Measurements from ENCODE around the gene MGA.
"Not testable (repeated sequence)": the region's sequence is repeated elsewhere in the genome, so short reads cannot be mapped to it uniquely, and the experiment has no call there.

Gene MGA

DNA sequence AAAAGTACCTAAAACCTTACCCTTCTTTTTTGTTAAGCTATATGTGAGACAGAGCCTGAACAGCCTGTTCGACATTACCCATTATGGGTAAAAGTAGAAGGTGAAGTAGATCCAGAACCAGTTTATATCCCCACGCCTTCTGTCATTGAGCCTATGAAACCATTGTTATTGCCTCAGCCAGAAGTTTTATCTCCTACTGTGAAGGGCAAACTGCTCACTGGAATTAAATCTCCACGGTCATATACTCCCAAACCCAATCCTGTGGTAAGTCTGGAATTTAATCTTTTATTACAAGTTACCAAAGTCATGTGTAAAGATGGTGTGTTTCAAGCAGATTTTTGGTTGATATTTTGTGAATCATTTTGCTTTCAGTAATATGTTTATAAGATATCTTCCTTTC, 66.9 kb downstream of the MGA start:
- no peak for DNase-seq

DNA sequence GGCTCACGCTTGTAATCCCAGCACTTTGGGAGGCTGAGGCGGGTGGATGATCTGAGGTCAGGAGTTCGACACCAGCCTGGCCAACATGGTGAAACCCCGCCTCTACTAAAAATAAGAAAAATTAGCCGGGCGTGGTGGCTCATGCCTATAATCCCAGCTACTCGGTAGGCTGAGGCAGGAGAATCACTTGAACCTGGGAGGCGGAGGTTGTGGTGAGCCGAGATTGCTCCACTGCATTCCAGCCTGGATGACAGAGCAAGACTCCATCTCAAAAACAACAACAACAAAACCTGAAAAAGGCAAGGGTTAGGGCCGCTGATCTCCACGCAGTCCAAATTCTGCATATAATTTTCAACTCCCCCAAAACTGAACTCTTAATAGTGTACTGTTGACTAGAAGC, 67.9 kb downstream of the MGA start:
- DNase-seq = not testable (repeated sequence)

DNA sequence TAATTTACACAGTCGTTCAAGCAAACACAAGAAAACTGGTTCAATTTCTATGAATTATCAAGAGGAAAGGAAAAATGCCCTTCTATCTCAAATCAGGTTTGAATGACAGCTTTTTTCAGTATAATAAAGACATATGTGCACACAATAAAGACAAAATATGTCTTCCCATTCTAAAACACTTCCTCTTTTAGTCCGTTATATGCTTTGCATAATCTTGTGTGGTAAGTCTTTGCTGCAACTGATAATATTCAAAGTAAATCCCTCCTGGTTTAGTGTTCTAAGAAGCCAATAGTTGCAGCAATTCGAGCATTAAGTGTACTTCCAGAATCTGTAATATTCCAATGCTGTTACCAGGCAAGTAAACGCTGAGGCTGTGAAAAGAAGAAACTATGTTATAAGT, 70.3 kb downstream of the MGA start:
- no peak for DNase-seq

- no peak for DNase-seq
These were observed 72.3 kb downstream of the MGA start for GRCh38 chr15:41732483-41732882.

- no peak for DNase-seq
These were observed 73.9 kb downstream of the MGA start for GRCh38 chr15:41734079-41734478.

DNA sequence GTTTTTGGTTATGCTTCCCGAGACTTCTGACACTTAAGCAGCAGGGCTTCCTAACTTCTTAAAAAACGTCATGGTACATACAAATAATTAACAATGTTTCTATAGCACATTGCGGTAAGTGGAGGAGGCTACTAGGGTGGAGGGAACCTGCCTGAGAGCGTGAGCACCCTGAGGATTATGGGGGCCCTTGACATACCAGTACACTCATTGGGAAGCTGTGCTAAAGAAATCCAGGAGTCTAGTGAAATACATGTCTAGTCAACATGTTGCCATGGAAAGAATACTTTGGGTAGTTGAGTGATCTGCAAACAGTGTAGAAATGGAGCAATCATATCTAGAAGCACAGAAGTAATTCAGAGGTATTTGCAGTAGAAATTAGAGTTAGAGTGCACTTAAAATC, 74.8 kb downstream of the MGA start:
- DNase-seq = no peak

GRCh38 chr15:41735492-41735891, 75.3 kb downstream of the MGA start:
- not testable (repeated sequence) for DNase-seq

- no peak for DNase-seq
These were observed 86.6 kb downstream of the MGA start for GRCh38 chr15:41746802-41747201.

GRCh38 chr15:41756198-41756597, 96.0 kb downstream of the MGA start:
- DNase-seq = no peak

GRCh38 chr15:41772720-41773331, 112.6 kb downstream of the MGA start:
- DNase-seq = peak; percentile 20

GRCh38 chr15:41773332-41773728, 113.1 kb downstream of the MGA start:
- DNase-seq = no peak

DNA sequence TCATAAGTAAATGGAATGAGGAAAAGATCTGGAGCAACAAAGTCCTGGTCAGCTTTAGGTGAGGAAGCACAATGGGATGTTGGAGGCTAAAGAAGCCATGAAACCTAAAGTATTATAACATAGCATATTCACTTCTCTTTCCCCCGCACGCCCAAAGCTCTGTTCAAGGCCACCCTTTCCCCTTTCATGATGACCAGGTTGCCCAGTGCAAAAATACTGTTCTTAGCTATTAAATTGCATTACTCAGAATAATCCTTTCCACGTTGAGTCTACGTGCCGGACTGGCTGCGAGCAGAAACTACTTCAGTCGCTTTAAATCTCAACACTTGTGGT, 113.5 kb downstream of the MGA start:
- DNase-seq = no peak

DNA sequence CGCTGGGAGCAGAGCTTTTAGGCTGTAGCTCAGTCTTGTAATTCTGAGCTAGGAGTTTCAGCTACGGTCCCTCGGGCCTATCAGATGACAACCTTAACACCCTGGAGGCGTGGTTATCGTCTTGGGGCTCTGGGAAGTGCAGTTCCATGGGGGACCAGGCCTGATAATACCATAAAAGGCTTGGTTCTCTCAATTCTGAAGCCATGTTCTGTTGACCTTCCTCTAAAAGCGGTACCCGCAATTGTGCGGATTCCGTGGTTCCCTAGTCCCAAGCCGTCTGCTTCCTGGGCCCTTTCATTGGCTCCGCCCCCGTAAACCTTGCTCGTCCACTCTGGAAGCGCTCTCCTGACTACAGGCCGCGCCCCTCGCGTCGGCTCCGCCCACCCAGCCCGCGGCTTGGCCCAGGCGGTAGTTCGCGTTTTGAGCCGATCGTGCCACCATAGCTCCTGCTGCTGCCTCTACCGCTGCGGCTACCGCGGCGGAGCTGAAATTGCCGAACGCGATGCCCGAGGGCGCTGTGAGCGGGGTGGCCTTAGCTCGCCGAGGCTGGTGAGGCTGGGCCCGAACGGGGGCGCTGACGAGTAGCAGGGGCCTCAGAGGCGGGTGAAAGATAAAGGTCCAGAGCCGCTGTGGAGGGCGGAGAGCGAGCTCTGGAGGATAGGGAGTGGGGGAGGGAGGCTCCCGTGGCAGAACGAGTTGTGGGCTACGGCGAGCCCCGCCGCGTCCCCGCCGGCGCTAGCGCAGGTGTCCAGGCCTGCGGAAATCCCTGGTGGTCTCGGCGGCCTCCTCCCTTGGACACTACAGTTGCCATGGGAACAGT, 114.1 kb downstream of the MGA start, which contains the start of gene MAPKBP1:
TSS of gene MAPKBP1 (plus strand) at position 423 of the 820 bp plus-strand sequence. CDS start 792 bp downstream, outside the sequence.
- DNase-seq = peak; percentile 93

GRCh38 chr15:41774882-41775417, 114.7 kb downstream of the MGA start:
- peak; percentile 41 for DNase-seq

DNA sequence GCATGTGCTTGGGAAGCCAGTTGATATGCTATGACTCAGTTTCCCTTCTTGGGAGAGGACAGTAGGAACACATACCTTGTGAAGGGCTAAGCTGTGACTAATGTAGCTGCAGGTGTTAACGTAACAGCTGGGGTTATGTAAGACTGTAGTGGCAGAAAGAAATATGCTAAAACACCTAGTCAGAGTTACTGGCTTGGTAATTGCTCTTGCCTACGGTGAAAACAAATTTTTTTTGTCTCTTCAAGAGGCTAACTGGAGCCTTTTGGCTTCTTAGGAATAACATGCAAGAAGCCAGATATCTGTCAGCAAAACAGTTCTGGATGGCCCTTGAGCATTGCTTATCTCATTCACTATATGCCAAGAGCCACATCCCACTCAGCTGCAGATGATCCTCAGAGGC, 115.4 kb downstream of the MGA start:
- DNase-seq = no peak

DNA sequence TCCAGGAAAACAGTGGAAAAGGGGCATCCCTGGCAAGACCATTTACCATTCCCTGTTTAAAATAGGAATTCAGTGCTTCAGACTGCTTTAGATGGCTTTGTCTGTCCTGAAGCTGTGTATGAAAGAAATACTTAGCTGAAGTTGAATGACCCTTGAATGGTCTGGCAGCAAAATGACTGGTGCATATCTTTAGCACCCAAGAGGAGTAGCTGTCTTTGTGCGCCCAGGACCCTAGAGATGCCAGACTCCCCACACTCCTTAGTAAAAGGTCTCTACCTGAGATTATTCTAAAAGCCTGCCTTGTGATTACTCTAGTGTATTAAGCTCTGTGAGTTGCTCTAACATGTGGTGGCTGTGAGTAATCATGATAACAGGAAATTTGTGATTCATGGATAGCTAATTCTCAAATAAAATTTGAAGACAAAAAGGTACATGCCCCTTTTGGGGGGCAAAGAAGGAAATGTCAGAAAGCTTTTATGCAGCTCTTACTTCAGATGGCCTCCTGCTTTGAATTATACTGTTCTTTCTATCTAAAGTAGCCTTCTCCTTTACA, 117.3 kb downstream of the MGA start:
- no peak for DNase-seq

- DNase-seq = no peak
These were observed 118.3 kb downstream of the MGA start for GRCh38 chr15:41778521-41778920.

- peak; percentile 2 for DNase-seq
These were observed 119.5 kb downstream of the MGA start for GRCh38 chr15:41779662-41780157.

DNA sequence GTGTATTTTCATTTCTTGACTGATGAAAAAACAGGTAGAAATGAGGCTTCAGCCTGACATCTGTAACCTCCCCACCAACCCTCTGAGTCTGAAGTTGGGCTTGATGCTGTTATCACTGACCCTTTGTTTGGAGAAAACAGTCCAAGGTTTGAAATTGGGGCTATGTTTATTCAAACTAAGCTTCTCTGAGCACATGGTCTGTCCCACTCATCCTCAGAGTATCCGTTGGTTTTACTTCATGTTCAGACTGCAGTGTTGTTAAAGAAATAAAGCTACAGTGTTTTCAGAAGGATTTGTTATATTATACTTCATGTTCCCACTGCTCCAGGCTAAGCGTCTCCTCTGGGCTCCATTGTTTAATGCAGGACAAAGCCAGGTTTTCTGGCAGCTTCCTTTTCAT, 120.1 kb downstream of the MGA start:
- DNase-seq = no peak

DNA sequence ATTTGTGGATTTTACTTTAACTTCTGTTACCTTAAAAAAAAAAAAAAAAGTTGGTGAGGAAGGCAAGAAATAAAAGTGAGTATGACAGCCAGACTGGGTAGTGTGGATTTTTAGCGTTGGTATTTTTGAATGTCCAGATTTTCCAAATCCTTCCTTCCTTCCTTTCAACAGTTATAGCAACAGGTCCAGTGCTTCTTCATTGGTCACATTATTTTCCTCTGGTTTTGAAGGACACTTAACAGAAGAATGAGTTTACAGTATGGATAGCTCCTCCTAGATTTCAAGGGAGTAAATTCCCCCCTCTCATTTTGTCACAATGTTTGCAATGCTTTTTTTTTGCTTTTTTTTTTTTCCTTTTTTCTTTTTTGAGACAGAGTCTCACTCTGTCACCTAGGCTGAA, 120.5 kb downstream of the MGA start:
- no peak for DNase-seq

- no peak for DNase-seq
These were observed 122.4 kb downstream of the MGA start for GRCh38 chr15:41782371-41783282.

DNA sequence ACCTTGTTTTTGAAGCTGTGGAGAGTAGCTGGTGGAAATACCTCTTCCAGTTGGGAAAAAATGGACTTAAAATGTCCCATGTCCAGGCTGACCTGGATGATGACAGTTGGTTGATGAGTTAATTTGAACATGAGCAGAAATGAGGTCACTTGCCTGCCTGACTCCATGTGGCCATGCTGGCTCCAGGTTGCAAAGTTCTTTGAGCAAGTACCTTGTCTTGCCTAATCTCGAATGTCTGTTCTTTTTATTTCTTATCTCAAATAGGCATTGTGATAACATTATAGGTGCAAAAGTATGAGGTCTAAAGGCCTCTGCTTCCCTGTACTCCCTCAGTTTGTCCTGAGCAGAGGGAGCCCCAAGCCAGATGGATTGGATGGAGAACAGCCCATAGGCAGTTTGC, 123.1 kb downstream of the MGA start:
- no peak for DNase-seq

GRCh38 chr15:41788262-41788661, 128.1 kb downstream of the MGA start:
- DNase-seq = no peak

All from NCI-H2227 treated with DMSO at 0.1 percent for 48 hours (cell line).